Mucosa of gallbladder (tissue), 1 donor: ENCODE results near the gene FAM43A. TPM values are rescaled to one million over a fixed set of nuclear protein-coding genes. Genes with fewer than 3 reads are reported as not detected.
A peak's percentile ranks its signal among the peaks of the same experiment; 100 is the strongest.

ENCODE experiments used
- DNase-seq: peaks from one replicate; pipeline ENCODE4 v3.0.0-alpha.2; 2020; ENCODE audit warnings: low spot score
- total RNA-seq: library from RNA; stranded (reverse); gene quantifications from one replicate; pipeline ENCODE4 v1.2.1, GENCODE V29; 2021
- donor health status: DM: no; HTN: no; CAD: no.

FAM43A gene
- total RNA-seq, 1 donor from 2014 or later = 8.9 TPM

- no peak for DNase-seq
These were observed 10.0 kb upstream of the FAM43A start for GRCh38 chr3:194675680-194676079.

- no peak for DNase-seq
These were observed 9.2 kb upstream of the FAM43A start for GRCh38 chr3:194676471-194676870.

GRCh38 chr3:194680888-194681615 is 4.6 kb upstream of the FAM43A start:
- DNase-seq = no peak

- DNase-seq = no peak
These were observed 3.4 kb upstream of the FAM43A start for GRCh38 chr3:194682189-194682693.

GRCh38 chr3:194682694-194683310 is 2.9 kb upstream of the FAM43A start:
- DNase-seq = peak; percentile 85

GRCh38 chr3:194683380-194683779 is 2.3 kb upstream of the FAM43A start:
- DNase-seq = no peak

GRCh38 chr3:194685065-194685717 is 492 bp upstream of the FAM43A start:
- no peak for DNase-seq

- DNase-seq = no peak
These were observed 732 bp downstream of the FAM43A start for GRCh38 chr3:194686414-194686815.

GRCh38 chr3:194686816-194687637 is 1.3 kb downstream of the FAM43A start:
- peak; percentile 42 for DNase-seq

- peak; percentile 52 for DNase-seq
These were observed 2.0 kb downstream of the FAM43A start for GRCh38 chr3:194687638-194688199.

GRCh38 chr3:194688200-194688740 is 2.6 kb downstream of the FAM43A start:
- no peak for DNase-seq

GRCh38 chr3:194688946-194689345 is 3.3 kb downstream of the FAM43A start:
- DNase-seq = no peak

- DNase-seq = no peak
These were observed 3.8 kb downstream of the FAM43A start for GRCh38 chr3:194689493-194689944.

- DNase-seq = no peak
These were observed 5.1 kb downstream of the FAM43A start for GRCh38 chr3:194690501-194691372.

- no peak for DNase-seq
These were observed 6.0 kb downstream of the FAM43A start for GRCh38 chr3:194691481-194692283.

GRCh38 chr3:194696702-194697101 is 11.0 kb downstream of the FAM43A start:
- DNase-seq = no peak

- no peak for DNase-seq
These were observed 16.9 kb downstream of the FAM43A start for GRCh38 chr3:194702545-194702944.

- no peak for DNase-seq
These were observed 19.5 kb downstream of the FAM43A start for GRCh38 chr3:194705227-194705626.

- no peak for DNase-seq
These were observed 20.1 kb downstream of the FAM43A start for GRCh38 chr3:194705761-194706160.
